ENCODE measurements around the gene VWA5B2. TPM values are rescaled to one million over a fixed set of nuclear protein-coding genes. Genes with fewer than 3 reads are reported as not detected.
"Not testable (repeated sequence)": the region's sequence is repeated elsewhere in the genome, so short reads cannot be mapped to it uniquely, and the experiment has no call there.

The VWA5B2 gene
- total RNA-seq, 2 donors from 2014 or later, result not detected

DNA sequence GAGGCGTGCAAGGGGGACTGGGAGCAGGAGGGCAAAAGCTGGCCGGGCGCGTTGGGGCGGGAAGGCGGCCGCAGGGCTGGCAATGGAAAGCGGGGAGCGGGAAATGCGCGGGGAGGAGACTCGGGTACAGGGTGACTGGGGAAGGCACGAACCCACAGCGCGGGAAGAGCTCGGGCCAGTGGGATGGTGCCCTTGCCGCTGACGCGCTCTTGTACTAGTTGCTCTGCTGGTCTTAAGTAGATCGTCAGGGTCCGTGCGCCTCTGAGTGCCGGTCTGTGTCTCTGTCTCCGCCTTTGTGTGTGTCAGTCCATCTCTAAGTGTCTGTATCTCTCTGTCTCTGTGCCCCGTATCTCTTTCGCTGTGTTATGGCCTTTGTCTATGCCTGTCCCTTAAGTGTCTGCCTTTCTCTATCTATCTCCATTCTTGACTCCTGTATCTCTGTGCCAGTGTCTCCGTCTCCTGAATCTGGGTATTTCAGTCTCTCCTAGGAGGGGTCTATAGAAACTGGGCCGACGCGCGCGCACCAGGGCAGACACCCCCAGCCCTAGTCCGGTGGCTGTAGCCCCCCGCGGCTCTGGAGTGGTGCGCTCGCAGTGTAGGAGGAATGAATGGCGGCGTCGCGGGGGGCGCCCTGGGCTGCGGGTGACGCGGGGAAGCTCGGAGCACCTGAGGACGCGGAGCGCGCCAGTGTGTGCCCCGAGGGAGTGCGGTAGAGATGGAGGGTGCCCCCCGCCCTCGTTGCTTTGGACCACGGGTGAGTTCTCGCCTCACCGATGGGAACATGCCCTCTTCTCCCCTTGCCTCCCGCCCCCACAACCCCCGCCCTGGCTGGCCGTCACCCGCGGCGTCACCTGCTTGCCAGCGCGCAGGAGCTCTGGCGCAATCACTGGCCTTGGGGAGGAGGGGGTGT lies 32.7 kb downstream of the VWA5B2 start:
- peak overlapping the region; percentile 85 for H3K27ac Mint-ChIP-seq
- peaks cover 14% of the 10 kb centered on the region for H3K4me1 Mint-ChIP-seq
- ATAC-seq (replicated peaks), result peak; percentile 57
- H3K27me3 Mint-ChIP-seq, result peaks cover 15% of the 10 kb centered on the region
- peaks cover 18% of the 10 kb centered on the region for H3K36me3 Mint-ChIP-seq (ENCODE audit: low read depth)
- H3K9me3 Mint-ChIP-seq, result no peaks in the 10 kb centered on the region
- H3K4me3 Mint-ChIP-seq, result peak overlapping the region; percentile 98

DNA sequence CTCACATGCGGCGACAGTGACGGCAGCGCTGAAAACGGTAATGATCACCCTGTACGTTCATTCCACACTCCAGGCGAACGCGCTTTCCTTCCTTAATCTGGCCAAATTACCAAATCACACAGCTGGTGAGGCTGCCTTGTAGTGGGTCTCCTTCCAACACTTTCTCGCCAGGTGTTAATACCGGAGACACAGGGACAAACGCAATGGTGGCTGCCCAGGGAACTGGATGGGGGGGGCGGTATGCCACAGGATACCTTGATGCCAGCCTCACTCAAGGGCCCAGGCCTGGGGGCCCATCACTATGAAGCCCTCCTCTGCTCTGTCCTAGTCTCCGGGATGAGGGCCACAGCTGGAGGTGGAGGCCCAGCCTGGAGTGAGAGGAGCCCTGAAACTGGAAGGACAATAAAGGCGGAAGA lies 33.4 kb downstream of the VWA5B2 start:
- Mint-ChIP-seq H3K9me3 (no peaks in the 10 kb centered on the region), H3K27ac (peak overlapping the region; percentile 85), H3K27me3 (peaks cover 21% of the 10 kb centered on the region), H3K4me3 (peak overlapping the region; percentile 98), H3K4me1 (peaks cover 14% of the 10 kb centered on the region), H3K36me3 (ENCODE audit: low read depth) (peaks cover 18% of the 10 kb centered on the region)
- ATAC-seq (replicated peaks), result no peak

- H3K4me3 Mint-ChIP-seq; ATAC-seq (replicated peaks); H3K9me3 Mint-ChIP-seq; H3K36me3 Mint-ChIP-seq (ENCODE audit: low read depth); H3K4me1 Mint-ChIP-seq; H3K27ac Mint-ChIP-seq: not testable (repeated sequence)
- peaks cover 16% of the 10 kb centered on the region for H3K27me3 Mint-ChIP-seq
Measured at GRCh38 chr3:184267249-184267648, 37.9 kb downstream of the VWA5B2 start.

DNA sequence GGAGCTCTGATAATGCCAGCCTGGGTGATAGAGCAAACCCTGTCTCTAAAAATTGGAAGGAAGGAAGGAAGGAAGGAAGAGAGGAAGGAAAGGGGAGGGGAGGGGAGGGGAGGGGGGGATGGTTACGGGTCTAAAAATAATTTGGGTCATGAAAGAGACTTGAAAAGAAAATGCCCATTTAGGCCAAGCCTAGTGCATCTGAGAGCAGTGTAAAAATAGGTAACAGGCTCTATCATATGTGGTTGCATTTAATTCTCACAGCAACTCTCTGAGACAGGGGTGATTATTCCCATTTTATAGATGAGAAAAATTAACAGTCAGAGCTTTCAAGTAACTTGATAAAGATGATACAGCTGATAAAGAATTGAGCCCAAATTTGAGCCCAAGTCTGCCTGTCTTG lies 42.9 kb downstream of the VWA5B2 start:
- Mint-ChIP-seq H3K9me3 (no peaks in the 10 kb centered on the region), H3K4me1 (peaks cover 6% of the 10 kb centered on the region), H3K36me3 (ENCODE audit: low read depth) (no peaks in the 10 kb centered on the region), H3K27me3 (peaks cover 32% of the 10 kb centered on the region), H3K27ac (no peak overlapping the region), H3K4me3 (no peak overlapping the region)
- ATAC-seq (replicated peaks), result no peak

DNA sequence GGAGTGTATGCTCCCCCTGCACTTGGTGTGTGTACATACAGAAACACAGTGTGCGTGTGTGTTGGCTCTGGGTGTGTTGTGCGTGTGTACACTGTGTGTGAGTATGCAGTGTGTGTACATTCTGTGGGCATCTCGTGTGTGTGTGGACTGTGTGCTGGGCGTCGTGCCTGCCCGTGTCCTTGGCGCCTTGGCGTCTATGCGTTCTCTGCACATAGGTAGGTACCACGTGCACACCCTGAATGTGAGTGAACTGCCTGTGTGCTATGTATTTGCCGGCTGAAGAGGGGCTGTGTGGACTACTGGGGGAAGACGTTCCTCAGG lies 46.0 kb downstream of the VWA5B2 start:
- no peak overlapping the region for H3K27ac Mint-ChIP-seq
- peaks cover 34% of the 10 kb centered on the region for H3K27me3 Mint-ChIP-seq
- H3K4me1 Mint-ChIP-seq, result peaks cover 6% of the 10 kb centered on the region
- H3K36me3 Mint-ChIP-seq (ENCODE audit: low read depth), result no peaks in the 10 kb centered on the region
- no peak for ATAC-seq (replicated peaks)
- no peak overlapping the region for H3K4me3 Mint-ChIP-seq
- H3K9me3 Mint-ChIP-seq, result no peaks in the 10 kb centered on the region

DNA sequence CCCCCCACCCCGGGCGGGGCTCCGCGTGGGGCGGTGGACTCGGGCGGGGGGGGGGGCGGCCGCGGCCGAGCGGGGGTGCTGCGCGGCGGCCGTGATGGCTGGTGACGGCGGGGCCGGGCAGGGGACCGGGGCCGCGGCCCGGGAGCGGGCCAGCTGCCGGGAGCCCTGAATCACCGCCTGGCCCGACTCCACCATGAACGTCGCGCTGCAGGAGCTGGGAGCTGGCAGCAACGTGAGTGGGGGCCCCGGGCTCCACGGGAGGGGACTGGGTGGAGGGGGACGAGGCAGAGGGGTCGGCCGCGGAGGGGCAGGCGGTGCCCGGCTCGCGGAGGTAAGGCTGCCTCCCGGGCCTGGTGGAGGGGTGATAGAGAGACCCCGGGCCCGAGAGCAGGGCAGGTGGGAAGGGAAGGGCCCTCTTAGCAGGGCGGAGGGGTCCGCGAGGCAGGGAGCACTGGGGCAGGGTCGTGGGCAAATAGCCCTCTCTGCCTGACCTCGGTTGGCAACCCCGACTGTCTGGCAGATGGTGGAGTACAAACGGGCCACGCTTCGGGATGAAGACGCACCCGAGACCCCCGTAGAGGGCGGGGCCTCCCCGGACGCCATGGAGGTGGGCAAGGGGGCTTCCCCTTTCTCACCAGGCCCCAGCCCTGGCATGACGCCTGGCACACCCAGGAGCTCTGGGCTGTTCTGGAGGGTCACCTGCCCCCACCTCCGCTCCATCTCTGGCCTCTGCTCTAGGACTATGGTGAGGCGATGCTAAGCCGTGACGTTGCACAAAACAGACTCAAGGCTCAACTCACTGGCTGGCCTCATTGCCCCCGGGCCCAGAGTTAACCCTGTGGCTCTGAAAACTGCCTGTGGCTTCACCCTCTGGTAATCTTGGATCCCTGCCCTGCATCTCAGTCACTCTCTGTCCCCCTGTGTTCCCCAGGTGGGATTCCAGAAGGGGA lies 46.9 kb downstream of the VWA5B2 start, which contains the start of gene ECE2:
Gene ECE2, plus strand, starts transcription at position 62 of the 950 bp plus-strand sequence. Its CDS starts 132 bp downstream, at position 194.
- Mint-ChIP-seq H3K4me1 (peaks cover 7% of the 10 kb centered on the region), H3K27me3 (peaks cover 34% of the 10 kb centered on the region), H3K36me3 (ENCODE audit: low read depth) (no peaks in the 10 kb centered on the region), H3K9me3 (no peaks in the 10 kb centered on the region), H3K4me3 (no peak within 1 kb of the TSS), H3K27ac (no peak within 1 kb of the TSS)
- ATAC-seq (replicated peaks), result no peak

GRCh38 chr3:184277366-184277765 lies 48.0 kb downstream of the VWA5B2 start:
- H3K9me3 Mint-ChIP-seq, result no peaks in the 10 kb centered on the region
- no peak overlapping the region for H3K27ac Mint-ChIP-seq
- peaks cover 9% of the 10 kb centered on the region for H3K4me1 Mint-ChIP-seq
- no peak for ATAC-seq (replicated peaks)
- H3K4me3 Mint-ChIP-seq, result no peak overlapping the region
- H3K27me3 Mint-ChIP-seq, result peaks cover 34% of the 10 kb centered on the region
- no peaks in the 10 kb centered on the region for H3K36me3 Mint-ChIP-seq (ENCODE audit: low read depth)

- Mint-ChIP-seq H3K27me3 (peaks cover 16% of the 10 kb centered on the region), H3K9me3 (no peaks in the 10 kb centered on the region), H3K36me3 (ENCODE audit: low read depth) (no peaks in the 10 kb centered on the region), H3K4me3 (no peak overlapping the region), H3K27ac (no peak overlapping the region), H3K4me1 (peaks cover 3% of the 10 kb centered on the region)
- ATAC-seq (replicated peaks), result no peak
Measured at GRCh38 chr3:184282941-184283340, 53.6 kb downstream of the VWA5B2 start.

DNA sequence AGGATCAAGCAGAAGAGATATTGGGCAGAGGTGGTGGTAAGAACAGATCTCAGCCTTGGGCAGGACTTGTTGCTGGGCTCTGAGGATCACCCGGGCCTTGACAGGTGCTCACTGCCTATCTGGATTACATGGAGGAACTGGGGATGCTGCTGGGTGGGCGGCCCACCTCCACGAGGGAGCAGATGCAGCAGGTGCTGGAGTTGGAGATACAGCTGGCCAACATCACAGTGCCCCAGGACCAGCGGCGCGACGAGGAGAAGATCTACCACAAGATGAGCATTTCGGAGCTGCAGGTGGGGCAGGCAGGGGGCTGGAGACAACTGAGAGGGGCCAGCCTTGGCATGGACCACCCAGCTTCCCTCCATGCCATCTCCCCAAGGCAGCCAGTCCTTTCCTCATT lies 54.3 kb downstream of the VWA5B2 start:
- Mint-ChIP-seq H3K36me3 (ENCODE audit: low read depth) (no peaks in the 10 kb centered on the region), H3K4me3 (no peak overlapping the region), H3K27ac (no peak overlapping the region), H3K9me3 (no peaks in the 10 kb centered on the region), H3K27me3 (peaks cover 13% of the 10 kb centered on the region), H3K4me1 (peaks cover 3% of the 10 kb centered on the region)
- no peak for ATAC-seq (replicated peaks)

- Mint-ChIP-seq H3K27me3 (peaks cover 11% of the 10 kb centered on the region), H3K9me3 (no peaks in the 10 kb centered on the region), H3K36me3 (ENCODE audit: low read depth) (no peaks in the 10 kb centered on the region), H3K4me1 (peaks cover 3% of the 10 kb centered on the region), H3K4me3 (no peak overlapping the region), H3K27ac (no peak overlapping the region)
- ATAC-seq (replicated peaks), result peak; percentile 66
Measured at GRCh38 chr3:184284696-184285095, 55.3 kb downstream of the VWA5B2 start.

- H3K4me1 Mint-ChIP-seq, result no peaks in the 10 kb centered on the region
- peak; percentile 82 for ATAC-seq (replicated peaks)
- peaks cover 11% of the 10 kb centered on the region for H3K27me3 Mint-ChIP-seq
- H3K4me3 Mint-ChIP-seq, result no peak overlapping the region
- no peaks in the 10 kb centered on the region for H3K36me3 Mint-ChIP-seq (ENCODE audit: low read depth)
- H3K27ac Mint-ChIP-seq, result no peak overlapping the region
- no peaks in the 10 kb centered on the region for H3K9me3 Mint-ChIP-seq
Measured at GRCh38 chr3:184289426-184289938, 60.1 kb downstream of the VWA5B2 start.

DNA sequence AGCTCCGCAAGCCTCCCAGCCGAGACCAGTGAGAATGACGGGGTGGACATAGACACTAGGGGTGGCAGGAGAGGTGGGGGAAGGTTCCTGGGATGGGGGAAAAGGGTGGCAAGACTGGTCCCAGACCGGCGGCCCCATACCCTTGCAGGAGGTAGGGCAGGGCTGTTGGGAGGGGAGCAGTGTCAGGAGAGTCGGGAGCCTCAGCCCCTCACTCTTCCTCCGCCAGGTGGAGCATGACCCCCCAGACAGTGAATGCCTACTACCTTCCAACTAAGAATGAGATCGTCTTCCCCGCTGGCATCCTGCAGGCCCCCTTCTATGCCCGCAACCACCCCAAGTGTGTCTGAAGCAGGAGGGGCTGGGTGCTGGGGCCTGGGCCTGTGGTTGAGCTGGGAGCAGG lies 60.9 kb downstream of the VWA5B2 start:
- H3K36me3 Mint-ChIP-seq (ENCODE audit: low read depth), result no peaks in the 10 kb centered on the region
- ATAC-seq (replicated peaks), result no peak
- H3K4me3 Mint-ChIP-seq, result no peak overlapping the region
- no peak overlapping the region for H3K27ac Mint-ChIP-seq
- no peaks in the 10 kb centered on the region for H3K9me3 Mint-ChIP-seq
- H3K4me1 Mint-ChIP-seq, result no peaks in the 10 kb centered on the region
- peaks cover 9% of the 10 kb centered on the region for H3K27me3 Mint-ChIP-seq

DNA sequence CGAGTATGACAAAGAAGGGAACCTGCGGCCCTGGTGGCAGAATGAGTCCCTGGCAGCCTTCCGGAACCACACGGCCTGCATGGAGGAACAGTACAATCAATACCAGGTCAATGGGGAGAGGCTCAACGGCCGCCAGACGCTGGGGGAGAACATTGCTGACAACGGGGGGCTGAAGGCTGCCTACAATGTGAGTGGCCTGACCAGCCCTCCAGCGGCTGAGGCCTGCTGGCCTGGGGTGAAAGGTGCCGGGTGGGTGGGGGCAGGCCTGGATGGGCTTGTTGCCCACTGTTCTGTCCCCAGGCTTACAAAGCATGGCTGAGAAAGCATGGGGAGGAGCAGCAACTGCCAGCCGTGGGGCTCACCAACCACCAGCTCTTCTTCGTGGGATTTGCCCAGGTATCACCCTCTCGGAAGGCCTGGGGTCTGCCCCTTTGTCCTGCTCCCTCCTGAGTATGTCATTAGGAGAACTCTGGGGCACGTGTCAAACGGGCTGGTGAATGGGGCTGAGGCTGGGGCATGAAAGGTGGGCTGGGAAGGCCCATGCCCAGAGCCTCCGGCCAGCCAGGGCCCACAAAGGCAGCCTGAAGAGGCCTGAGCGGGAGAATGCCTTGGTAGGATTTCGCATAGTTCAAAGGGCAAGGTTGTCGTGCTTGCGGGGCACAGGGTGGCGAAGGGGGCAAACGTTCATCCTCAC lies 61.8 kb downstream of the VWA5B2 start:
- Mint-ChIP-seq H3K4me1 (no peaks in the 10 kb centered on the region), H3K27ac (no peak overlapping the region), H3K36me3 (ENCODE audit: low read depth) (no peaks in the 10 kb centered on the region), H3K4me3 (no peak overlapping the region), H3K9me3 (no peaks in the 10 kb centered on the region), H3K27me3 (peaks cover 2% of the 10 kb centered on the region)
- ATAC-seq (replicated peaks), result no peak
